Panc1 (cell line): ENCODE data around the gene CMTM4. TPM values are rescaled to one million over a fixed set of nuclear protein-coding genes. Genes with fewer than 3 reads are reported as not detected.

ENCODE experiments used
- ATAC-seq: fragments of 200-7000 bp; cut with Tn5 transposase; 2 replicates; pipeline ENCODE4 v1.9.1; 2020; ENCODE audit warnings: mild to moderate bottlenecking, moderate library complexity
- BruUV-seq: library from RNA; stranded (reverse); fragments of 400-500 nt; replicated peaks from 2 replicates; lab custom pipeline; 2021; lab: Mats Ljungman, UMichigan
- CTCF ChIA-PET: fragments of 300-600 bp; sonication (Branson Sonifier 250); formaldehyde crosslinking; loops from one replicate; lab custom pipeline; 2022; ENCODE audit warnings: antibody characterized with exemption; lab: Charles Lee
- POLR2A ChIA-PET: fragments of 300-600 bp; sonication (Branson Sonifier 250); formaldehyde crosslinking; loops from one replicate; lab custom pipeline; 2022; ENCODE audit warnings: antibody characterized with exemption; lab: Charles Lee
- DNase-seq: peaks from one replicate; pipeline ENCODE4 v3.0.0-alpha.2; 2010; ENCODE audit warnings: low read depth, low spot score
- H3K27ac ChIP-seq: 2 replicates; pipeline ENCODE4 v1.5.1; 2011; ENCODE audit warnings: mild to moderate bottlenecking, low read length, inconsistent platforms
- H3K27me3 ChIP-seq: fragments of 200-500 bp; sonication (Bioruptor generic); 2 replicates; pipeline ENCODE4 v1.6.0; 2014; ENCODE audit warnings: low read length, inconsistent platforms; ENCODE audit not compliant: control insufficient read depth, insufficient read depth
- H3K36me3 ChIP-seq: fragments of 200-500 bp; sonication (Bioruptor generic); 2 replicates; pipeline ENCODE4 v1.5.1; 2014; ENCODE audit warnings: inconsistent platforms, mild to moderate bottlenecking, low read length, moderate library complexity; ENCODE audit not compliant: control insufficient read depth, insufficient read depth
- H3K4me1 ChIP-seq: 2 replicates; pipeline ENCODE4 v1.5.1; 2011; ENCODE audit warnings: inconsistent platforms, mild to moderate bottlenecking, low read length, moderate library complexity; ENCODE audit not compliant: control insufficient read depth, insufficient read depth
- H3K4me3 ChIP-seq, 2 experiments: 2 replicates each; pipeline ENCODE4 v1.5.1; 2011 to 2012; ENCODE audit warnings: low read depth in 2 of 2, low read length in 2 of 2, mild to moderate bottlenecking in 2 of 2, inconsistent platforms in 1 of 2, moderate library complexity in 1 of 2
- H3K9me3 ChIP-seq: fragments of 200-500 bp; sonication (Bioruptor generic); 2 replicates; pipeline ENCODE4 v1.5.1; 2014; ENCODE audit warnings: low read depth, mild to moderate bottlenecking, inconsistent platforms, low read length, moderate library complexity; ENCODE audit not compliant: control insufficient read depth, insufficient read depth
- POLR2AphosphoS5 ChIP-seq: IDR thresholded peaks from 2 replicates; pipeline ENCODE4 v1.6.1; 2012; ENCODE audit warnings: mild to moderate bottlenecking, low read depth, low read length, moderate library complexity
- SIN3A ChIP-seq: IDR thresholded peaks from 2 replicates; pipeline ENCODE4 v1.6.1; 2012; ENCODE audit warnings: low read depth, mild to moderate bottlenecking, low read length, moderate library complexity, borderline replicate concordance; ENCODE audit not compliant: insufficient read depth
- TCF7L2 ChIP-seq: IDR thresholded peaks from 2 replicates; pipeline ENCODE4 v1.6.1; 2011; ENCODE audit warnings: mild to moderate bottlenecking, low read depth, low read length, inconsistent platforms
- in situ Hi-C: cut with HindIII; loops from 2 replicates; pipeline ENCODE4 v1.10.0; 2016; ENCODE audit warnings: low sequenced_read_pairs, low pct_unique_long_range_greater_than_20kb
- intact Hi-C: fragments of 100-400 bp; cut with micrococcal nuclease; formaldehyde crosslinking; loops from one replicate; pipeline ENCODE4 v1.10.0; 2022; ENCODE audit not compliant: unreplicated experiment
- total RNA-seq: library from RNA; stranded (reverse); gene quantifications from one replicate; pipeline ENCODE4 v1.2.1, GENCODE V29; 2021; ENCODE audit not compliant: unreplicated experiment
- TF ChIP-seq, protein P1 (sequence below): fragments of 450-650 bp; IDR thresholded peaks from 2 replicates; pipeline ENCODE4 v1.5.1; 2017; ENCODE audit warnings: mild to moderate bottlenecking
- TF ChIP-seq, protein P2 (sequence below), 2 experiments: IDR thresholded peaks; 2 replicates each; pipeline ENCODE4 v1.6.1; 2011 to 2012; ENCODE audit warnings: low read depth in 2 of 2, control low read depth in 1 of 2, low read length in 1 of 2, mild to moderate bottlenecking in 1 of 2, moderate library complexity in 1 of 2; ENCODE audit not compliant: insufficient read depth in 1 of 2

CMTM4 gene
- total RNA-seq, 1 experiment from 2014 or later = 51.9 TPM

DNA sequence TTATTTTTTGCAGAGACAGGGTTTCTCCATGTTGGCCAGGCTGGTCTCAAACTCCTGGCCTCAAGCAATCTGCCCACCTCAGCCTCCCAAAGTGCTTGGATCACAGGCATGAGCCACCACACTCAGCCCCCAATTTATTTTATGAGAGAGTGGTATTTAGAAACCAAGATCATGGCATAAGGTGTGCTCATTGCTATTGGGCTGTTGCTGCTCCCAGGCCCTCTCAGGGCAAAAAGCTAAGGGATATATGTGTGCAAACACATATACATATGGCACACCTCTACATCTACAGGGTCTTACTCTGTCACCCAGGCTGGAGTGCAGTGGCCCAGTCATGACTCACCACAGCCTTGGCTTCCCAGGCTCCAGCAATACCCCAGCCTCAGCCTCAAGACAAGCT is 15.0 kb upstream of the CMTM4 start:
- H3K9me3 ChIP-seq = no peaks in the 10 kb centered on the region
- intact Hi-C loops = no loop called here
- ChIA-PET POLR2A (no interaction called here), CTCF (interaction anchor here (0.6 kb wide), 2 partner anchors 26 to 49 kb away, joined by 3 to 16 read pairs; no protein-coding TSS in a partner anchor)
- no TSS peak for BruUV-seq
- H3K27me3 ChIP-seq = no peaks in the 10 kb centered on the region
- ATAC-seq (no peak), DNase-seq (no peak)
- no peak for TF ChIP-seq SIN3A
- no peak for TF ChIP-seq POLR2AphosphoS5
- TF ChIP-seq, protein P1, sequence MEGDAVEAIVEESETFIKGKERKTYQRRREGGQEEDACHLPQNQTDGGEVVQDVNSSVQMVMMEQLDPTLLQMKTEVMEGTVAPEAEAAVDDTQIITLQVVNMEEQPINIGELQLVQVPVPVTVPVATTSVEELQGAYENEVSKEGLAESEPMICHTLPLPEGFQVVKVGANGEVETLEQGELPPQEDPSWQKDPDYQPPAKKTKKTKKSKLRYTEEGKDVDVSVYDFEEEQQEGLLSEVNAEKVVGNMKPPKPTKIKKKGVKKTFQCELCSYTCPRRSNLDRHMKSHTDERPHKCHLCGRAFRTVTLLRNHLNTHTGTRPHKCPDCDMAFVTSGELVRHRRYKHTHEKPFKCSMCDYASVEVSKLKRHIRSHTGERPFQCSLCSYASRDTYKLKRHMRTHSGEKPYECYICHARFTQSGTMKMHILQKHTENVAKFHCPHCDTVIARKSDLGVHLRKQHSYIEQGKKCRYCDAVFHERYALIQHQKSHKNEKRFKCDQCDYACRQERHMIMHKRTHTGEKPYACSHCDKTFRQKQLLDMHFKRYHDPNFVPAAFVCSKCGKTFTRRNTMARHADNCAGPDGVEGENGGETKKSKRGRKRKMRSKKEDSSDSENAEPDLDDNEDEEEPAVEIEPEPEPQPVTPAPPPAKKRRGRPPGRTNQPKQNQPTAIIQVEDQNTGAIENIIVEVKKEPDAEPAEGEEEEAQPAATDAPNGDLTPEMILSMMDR = no peak
- no peak for TF ChIP-seq TCF7L2
- TF ChIP-seq, protein P2, sequence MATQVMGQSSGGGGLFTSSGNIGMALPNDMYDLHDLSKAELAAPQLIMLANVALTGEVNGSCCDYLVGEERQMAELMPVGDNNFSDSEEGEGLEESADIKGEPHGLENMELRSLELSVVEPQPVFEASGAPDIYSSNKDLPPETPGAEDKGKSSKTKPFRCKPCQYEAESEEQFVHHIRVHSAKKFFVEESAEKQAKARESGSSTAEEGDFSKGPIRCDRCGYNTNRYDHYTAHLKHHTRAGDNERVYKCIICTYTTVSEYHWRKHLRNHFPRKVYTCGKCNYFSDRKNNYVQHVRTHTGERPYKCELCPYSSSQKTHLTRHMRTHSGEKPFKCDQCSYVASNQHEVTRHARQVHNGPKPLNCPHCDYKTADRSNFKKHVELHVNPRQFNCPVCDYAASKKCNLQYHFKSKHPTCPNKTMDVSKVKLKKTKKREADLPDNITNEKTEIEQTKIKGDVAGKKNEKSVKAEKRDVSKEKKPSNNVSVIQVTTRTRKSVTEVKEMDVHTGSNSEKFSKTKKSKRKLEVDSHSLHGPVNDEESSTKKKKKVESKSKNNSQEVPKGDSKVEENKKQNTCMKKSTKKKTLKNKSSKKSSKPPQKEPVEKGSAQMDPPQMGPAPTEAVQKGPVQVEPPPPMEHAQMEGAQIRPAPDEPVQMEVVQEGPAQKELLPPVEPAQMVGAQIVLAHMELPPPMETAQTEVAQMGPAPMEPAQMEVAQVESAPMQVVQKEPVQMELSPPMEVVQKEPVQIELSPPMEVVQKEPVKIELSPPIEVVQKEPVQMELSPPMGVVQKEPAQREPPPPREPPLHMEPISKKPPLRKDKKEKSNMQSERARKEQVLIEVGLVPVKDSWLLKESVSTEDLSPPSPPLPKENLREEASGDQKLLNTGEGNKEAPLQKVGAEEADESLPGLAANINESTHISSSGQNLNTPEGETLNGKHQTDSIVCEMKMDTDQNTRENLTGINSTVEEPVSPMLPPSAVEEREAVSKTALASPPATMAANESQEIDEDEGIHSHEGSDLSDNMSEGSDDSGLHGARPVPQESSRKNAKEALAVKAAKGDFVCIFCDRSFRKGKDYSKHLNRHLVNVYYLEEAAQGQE (IDR thresholded peaks at IDR 0.05; ENCODE audit: insufficient read depth in 1 of 2, low read depth in 2 of 2, low read length in 1 of 2) = no peak
- H3K36me3 ChIP-seq = no peaks in the 10 kb centered on the region
- in situ Hi-C loops = no loop called here
- H3K27ac ChIP-seq = no peak overlapping the region
- H3K4me1 ChIP-seq = no peaks in the 10 kb centered on the region
- no peak overlapping the region for H3K4me3 ChIP-seq

DNA sequence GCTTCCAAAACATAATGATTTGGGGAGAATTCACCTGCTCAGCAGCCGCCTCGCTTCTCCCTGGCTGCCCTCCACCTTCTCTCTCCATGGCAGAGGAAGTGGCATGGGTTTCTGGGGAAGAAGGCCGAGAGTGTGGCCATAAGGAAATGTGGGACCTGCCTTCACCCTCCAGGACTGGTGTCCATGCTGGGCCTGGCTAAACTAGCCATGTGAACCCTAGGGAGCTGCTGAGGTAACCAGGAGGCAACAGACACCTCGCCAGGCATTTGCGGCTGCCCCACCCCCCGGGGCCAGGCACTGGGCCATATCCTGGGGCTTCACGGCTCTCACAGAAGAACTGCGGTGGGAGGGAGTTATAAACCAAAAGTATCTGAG is 9.9 kb upstream of the CMTM4 start:
- TF ChIP-seq POLR2AphosphoS5 = no peak
- TF ChIP-seq, protein P2 (IDR thresholded peaks at IDR 0.05; ENCODE audit: insufficient read depth in 1 of 2, low read depth in 2 of 2, low read length in 1 of 2) = no peak
- TF ChIP-seq SIN3A = no peak
- TF ChIP-seq TCF7L2 = no peak
- TF ChIP-seq, protein P1 = no peak
- no TSS peak for BruUV-seq
- intact Hi-C loops (no loop called here), in situ Hi-C loops (no loop called here)
- DNase-seq (no peak), ATAC-seq (no peak)
- POLR2A ChIA-PET = no interaction called here
- Histone ChIP-seq H3K36me3 (no peaks in the 10 kb centered on the region), H3K4me1 (no peaks in the 10 kb centered on the region), H3K9me3 (no peaks in the 10 kb centered on the region), H3K27me3 (no peaks in the 10 kb centered on the region), H3K4me3 (no peak overlapping the region), H3K27ac (no peak overlapping the region)
- CTCF ChIA-PET = no interaction called here
